IMR-90 (cell line): ENCODE data around the gene HMCN1. TPM values are rescaled to one million over a fixed set of nuclear protein-coding genes. Genes with fewer than 3 reads are reported as not detected.

Source experiments
- ATAC-seq: fragments of 200-7000 bp; cut with Tn5 transposase; 2 replicates; pipeline ENCODE4 v1.9.1; 2020; ENCODE audit warnings: low read depth, mild to moderate bottlenecking, moderate library complexity
- BruUV-seq: library from RNA; stranded (reverse); fragments of 400-500 nt; replicated peaks from 2 replicates; lab custom pipeline; 2021; lab: Mats Ljungman, UMichigan
- CTCF ChIA-PET: fragments of 300-600 bp; formaldehyde crosslinking; extraction: SDS; loops from one replicate; lab custom pipeline; 2021; ENCODE audit warnings: antibody characterized with exemption; lab: Yijun Ruan, JAX
- POLR2A ChIA-PET: fragments of 300-600 bp; sonication (Branson Sonifier 250); formaldehyde crosslinking; loops from one replicate; lab custom pipeline; 2022; ENCODE audit warnings: antibody characterized with exemption; ENCODE audit not compliant: unreplicated experiment; lab: Charles Lee
- DNase-seq: peaks from one replicate; pipeline ENCODE4 v3.0.0; 2013
- H2AFZ ChIP-seq: replicated peaks from 2 replicates; pipeline ENCODE3; 2013; ENCODE audit warnings: low read length, mild to moderate bottlenecking; ENCODE audit not compliant: poor library complexity
- H2AK5ac ChIP-seq: 2 replicates; pipeline ENCODE4 v1.6.1; 2013; ENCODE audit warnings: low read depth, low read length, inconsistent platforms
- H2AK9ac ChIP-seq: replicated peaks from 2 replicates; pipeline ENCODE3; 2013; ENCODE audit warnings: mild to moderate bottlenecking, low read depth, low read length, moderate library complexity; ENCODE audit not compliant: poor library complexity
- H2BK120ac ChIP-seq: 2 replicates; pipeline ENCODE4 v1.6.1; 2013; ENCODE audit warnings: low read depth, low read length, inconsistent platforms
- H2BK15ac ChIP-seq: 3 replicates; pipeline ENCODE4 v1.6.1; 2013; ENCODE audit warnings: low read depth, low read length, inconsistent platforms
- H2BK20ac ChIP-seq: 2 replicates; pipeline ENCODE4 v1.6.1; 2013; ENCODE audit warnings: low read depth, mild to moderate bottlenecking, inconsistent platforms, low read length, moderate library complexity
- H2BK5ac ChIP-seq: 2 replicates; pipeline ENCODE4 v1.6.1; 2013; ENCODE audit warnings: mild to moderate bottlenecking, low read depth, low read length, inconsistent platforms; ENCODE audit not compliant: poor library complexity, severe bottlenecking
- H3K14ac ChIP-seq: replicated peaks from 2 replicates; pipeline ENCODE4 v1.6.1; 2013; ENCODE audit warnings: low read depth, low read length, inconsistent platforms
- H3K18ac ChIP-seq: 2 replicates; pipeline ENCODE4 v1.6.1; 2013; ENCODE audit warnings: low read depth, low read length, control low read depth
- H3K23ac ChIP-seq: 2 replicates; pipeline ENCODE4 v1.6.1; 2013; ENCODE audit warnings: low read depth, low read length, inconsistent platforms
- H3K27ac ChIP-seq: 2 replicates; pipeline ENCODE4 v1.5.1; 2013; ENCODE audit warnings: mild to moderate bottlenecking, control low read depth, low read length; ENCODE audit not compliant: insufficient read depth
- H3K27me3 ChIP-seq: 2 replicates; pipeline ENCODE4 v1.6.1; 2013; ENCODE audit warnings: low read length; ENCODE audit not compliant: control insufficient read depth, insufficient read depth
- H3K36me3 ChIP-seq: 2 replicates; pipeline ENCODE4 v1.6.1; 2013; ENCODE audit warnings: low read length, mixed read lengths; ENCODE audit not compliant: control insufficient read depth, insufficient read depth
- H3K4ac ChIP-seq: 2 replicates; pipeline ENCODE4 v1.6.1; 2013; ENCODE audit warnings: low read depth, low read length, inconsistent platforms
- H3K4me1 ChIP-seq: 2 replicates; pipeline ENCODE4 v1.6.1; 2013; ENCODE audit warnings: low read length, mixed read lengths; ENCODE audit not compliant: control insufficient read depth, insufficient read depth
- H3K4me2 ChIP-seq: 2 replicates; pipeline ENCODE4 v1.6.1; 2013; ENCODE audit warnings: low read depth, mild to moderate bottlenecking, control low read depth, low read length, moderate library complexity
- H3K4me3 ChIP-seq: 2 replicates; pipeline ENCODE4 v1.5.1; 2013; ENCODE audit warnings: low read depth, mild to moderate bottlenecking, control low read depth, low read length, moderate library complexity; ENCODE audit not compliant: insufficient read depth
- H3K56ac ChIP-seq: 2 replicates; pipeline ENCODE4 v1.6.1; 2013; ENCODE audit warnings: low read length, inconsistent platforms; ENCODE audit not compliant: insufficient read depth; ENCODE audit errors: extremely low read depth
- H3K79me1 ChIP-seq, 2 experiments: 2 replicates each; pipeline ENCODE4 v1.6.1; 2013; ENCODE audit warnings: low read length in 2 of 2, inconsistent platforms in 1 of 2, low read depth in 1 of 2
- H3K9ac ChIP-seq: 2 replicates; pipeline ENCODE4 v1.6.1; 2013; ENCODE audit warnings: low read depth, low read length, control low read depth
- H3K9me1 ChIP-seq: 2 replicates; pipeline ENCODE4 v1.6.1; 2013; ENCODE audit warnings: low read length, inconsistent platforms; ENCODE audit not compliant: insufficient read depth
- H3K9me3 ChIP-seq: 2 replicates; pipeline ENCODE4 v1.6.1; 2013; ENCODE audit warnings: low read length; ENCODE audit not compliant: control insufficient read depth, insufficient read depth
- H4K20me1 ChIP-seq: 2 replicates; pipeline ENCODE4 v1.6.1; 2013; ENCODE audit warnings: low read length, inconsistent platforms; ENCODE audit not compliant: insufficient read depth
- H4K5ac ChIP-seq: 2 replicates; pipeline ENCODE4 v1.6.1; 2013; ENCODE audit warnings: mild to moderate bottlenecking, low read depth, low read length, control low read depth
- H4K8ac ChIP-seq, 2 experiments: 2 replicates each; pipeline ENCODE4 v1.6.1; 2013; ENCODE audit warnings: low read depth in 2 of 2, low read length in 2 of 2, control low read depth in 1 of 2, inconsistent platforms in 1 of 2
- H4K91ac ChIP-seq: 2 replicates; pipeline ENCODE4 v1.6.1; 2013; ENCODE audit warnings: low read depth, low read length, inconsistent platforms; ENCODE audit not compliant: insufficient read depth
- CEBPB ChIP-seq: IDR thresholded peaks from 2 replicates; pipeline ENCODE4 v1.6.1; 2012; ENCODE audit warnings: low read depth, low read length, improper control_type of control experiment
- CHD1 ChIP-seq: IDR thresholded peaks from 2 replicates; pipeline ENCODE4 v1.6.1; 2012; ENCODE audit warnings: low read depth, low read length, improper control_type of control experiment
- FOS ChIP-seq: fragments of 150-350 bp; IDR thresholded peaks from 2 replicates; pipeline ENCODE4 v1.6.1; 2016; ENCODE audit warnings: low read depth, low read length
- MAFK ChIP-seq: IDR thresholded peaks from 2 replicates; pipeline ENCODE4 v1.6.1; 2012; ENCODE audit warnings: low read depth, low read length, improper control_type of control experiment
- MAZ ChIP-seq: IDR thresholded peaks from 2 replicates; pipeline ENCODE4 v1.6.1; 2012; ENCODE audit warnings: low read depth, mild to moderate bottlenecking, low read length, improper control_type of control experiment, moderate library complexity, borderline replicate concordance
- MXI1 ChIP-seq: IDR thresholded peaks from 2 replicates; pipeline ENCODE4 v1.6.1; 2012; ENCODE audit warnings: low read depth, mild to moderate bottlenecking, low read length, moderate library complexity, borderline replicate concordance
- NFE2L2 ChIP-seq: fragments of 150-350 bp; IDR thresholded peaks from 2 replicates; pipeline ENCODE4 v1.6.1; 2016; ENCODE audit warnings: low read depth, mild to moderate bottlenecking, low read length
- POLR2A ChIP-seq: IDR thresholded peaks from 2 replicates; pipeline ENCODE4 v1.6.1; 2012; ENCODE audit warnings: mild to moderate bottlenecking, low read depth, low read length
- RAD21 ChIP-seq: IDR thresholded peaks from 2 replicates; pipeline ENCODE4 v1.6.1; 2012; ENCODE audit warnings: low read length, improper control_type of control experiment
- RCOR1 ChIP-seq: IDR thresholded peaks from 2 replicates; pipeline ENCODE4 v1.6.1; 2012; ENCODE audit warnings: mild to moderate bottlenecking, low read length, improper control_type of control experiment; ENCODE audit not compliant: insufficient replicate concordance
- RFX5 ChIP-seq: IDR thresholded peaks from 2 replicates; pipeline ENCODE4 v1.8.0; 2012; ENCODE audit warnings: low read depth, mild to moderate bottlenecking, low read length, moderate library complexity
- SMC3 ChIP-seq: fragments of 150-350 bp; IDR thresholded peaks from 2 replicates; pipeline ENCODE4 v1.6.1; 2016; ENCODE audit warnings: low read depth, mild to moderate bottlenecking, antibody characterized with exemption, low read length, moderate library complexity
- USF2 ChIP-seq: fragments of 150-350 bp; IDR thresholded peaks from 2 replicates; pipeline ENCODE4 v1.6.1; 2017; ENCODE audit warnings: mild to moderate bottlenecking, antibody characterized with exemption, low read length, low read depth
- WGBS, 2 experiments: methylation state at CpG; one replicate each; pipeline versions ENCODE4 v1.1.5 to v1.1.7; 2013; ENCODE audit warnings: missing lambda C conversion rate in 2 of 2; ENCODE audit not compliant: insufficient read length in 1 of 2; ENCODE audit errors: extremely low coverage in 2 of 2; 5-methylcytosine and 5-hydroxymethylcytosine counted together
- dilution Hi-C: fragments of 300-500 bp; cut with HindIII; formaldehyde crosslinking; loops from one replicate; pipeline ENCODE4 v1.14.3; 2018; ENCODE audit warnings: low sequenced_read_pairs; ENCODE audit not compliant: unreplicated experiment
- in situ Hi-C: fragments of 300-500 bp; cut with MboI; formaldehyde crosslinking; loops from 3 replicates; pipeline ENCODE4 v1.14.3; 2019; ENCODE audit warnings: low sequenced_read_pairs, inconsistent platforms, mixed read lengths
- intact Hi-C: fragments of 100-400 bp; cut with micrococcal nuclease; formaldehyde crosslinking; loops from 2 replicates; pipeline ENCODE4 v1.10.0; 2022
- polyA plus RNA-seq, 3 experiments: library from polyadenylated mRNA; depleted of rRNA; stranded (reverse); fragments of >200 nt; gene quantifications; 2 replicates each; pipeline ENCODE4 v1.2.3, GENCODE V29; 2012; ENCODE audit warnings: low replicate concordance in 1 of 3
- total RNA-seq: library from RNA; depleted of rRNA; stranded (reverse); fragments of >200 nt; gene quantifications from 2 replicates; pipeline ENCODE4 v1.2.3, GENCODE V29; 2012

HMCN1 gene
- total and polyA plus RNA-seq, 2 of the 4 experiments (the other 2 are of a cell fraction) = 6.1 to 11.7 TPM

- no peak for TF ChIP-seq USF2
- no peak for TF ChIP-seq CHD1
Measured at GRCh38 chr1:185686821-185687778, 47.1 kb upstream of the HMCN1 start (continued).

GRCh38 chr1:185690527-185690926 lies 43.7 kb upstream of the HMCN1 start:
- H4K8ac ChIP-seq = no peak overlapping the region
- H3K9me3 ChIP-seq = no peaks in the 10 kb centered on the region
- DNase-seq (no peak), ATAC-seq (no peak)
- WGBS, 2 experiments = no CpG with 5 or more reads among the region's 2 CpGs
- no peak overlapping the region for H3K23ac ChIP-seq
- no peak overlapping the region for H2AFZ ChIP-seq
- in situ Hi-C loops (loop anchor here (25.0 kb wide), 1 partner anchor 878 kb away; no protein-coding TSS in a partner anchor), dilution Hi-C loops (no loop called here), intact Hi-C loops (no loop called here)
- H2BK20ac ChIP-seq = no peak overlapping the region
- no peak overlapping the region for H3K9ac ChIP-seq
- no peak overlapping the region for H2AK9ac ChIP-seq
- no peak overlapping the region for H3K18ac ChIP-seq
- no peak overlapping the region for H3K14ac ChIP-seq
- no peak overlapping the region for H2BK15ac ChIP-seq
- ChIA-PET CTCF (no interaction called here), POLR2A (no interaction called here)
- H4K5ac ChIP-seq = no peak overlapping the region
- no peak overlapping the region for H3K4ac ChIP-seq
- no peak overlapping the region for H2BK5ac ChIP-seq
- no peak overlapping the region for H2BK120ac ChIP-seq
- no peaks in the 10 kb centered on the region for H3K79me1 ChIP-seq
- BruUV-seq = no TSS peak
- H3K56ac ChIP-seq = no peak overlapping the region
- H3K9me1 ChIP-seq = no peaks in the 10 kb centered on the region
- no peaks in the 10 kb centered on the region for H3K36me3 ChIP-seq
- H4K91ac ChIP-seq = no peak overlapping the region
- no peak overlapping the region for H3K4me2 ChIP-seq
- H3K27ac ChIP-seq = no peak overlapping the region
- H2AK5ac ChIP-seq = no peak overlapping the region
- peaks cover 2% of the 10 kb centered on the region; the same call in 1 of the 2 replicates for H3K27me3 ChIP-seq
- H3K4me1 ChIP-seq = no peaks in the 10 kb centered on the region
- no peak overlapping the region for H3K4me3 ChIP-seq
- H4K20me1 ChIP-seq = no peaks in the 10 kb centered on the region
- no peak for TF ChIP-seq SMC3
- no peak for TF ChIP-seq RCOR1
- no peak for TF ChIP-seq POLR2A
- no peak for TF ChIP-seq CHD1
- TF ChIP-seq MAFK = no peak
- TF ChIP-seq RAD21 = no peak
- TF ChIP-seq FOS = no peak
- no peak for TF ChIP-seq RFX5
- TF ChIP-seq CEBPB = no peak
- TF ChIP-seq MXI1 = no peak
- TF ChIP-seq NFE2L2 = no peak
- no peak for TF ChIP-seq USF2
- TF ChIP-seq MAZ = no peak
